Loucy (cell line): ENCODE data around the gene TBC1D3B.

Source experiments
- EZH2phosphoT487 ChIP-seq: fragments of 200-600 bp; IDR thresholded peaks from 2 replicates; pipeline ENCODE4 v1.6.1; 2018; ENCODE audit warnings: antibody characterized with exemption, mild to moderate bottlenecking, moderate library complexity, borderline replicate concordance
- TF ChIP-seq, protein P1 (sequence below): fragments of 200-600 bp; sonication (generic); conservative IDR thresholded peaks from 2 replicates; pipeline ENCODE4 v1.5.1; 2014; ENCODE audit warnings: mild to moderate bottlenecking, antibody characterized with exemption, low read length

DNA sequence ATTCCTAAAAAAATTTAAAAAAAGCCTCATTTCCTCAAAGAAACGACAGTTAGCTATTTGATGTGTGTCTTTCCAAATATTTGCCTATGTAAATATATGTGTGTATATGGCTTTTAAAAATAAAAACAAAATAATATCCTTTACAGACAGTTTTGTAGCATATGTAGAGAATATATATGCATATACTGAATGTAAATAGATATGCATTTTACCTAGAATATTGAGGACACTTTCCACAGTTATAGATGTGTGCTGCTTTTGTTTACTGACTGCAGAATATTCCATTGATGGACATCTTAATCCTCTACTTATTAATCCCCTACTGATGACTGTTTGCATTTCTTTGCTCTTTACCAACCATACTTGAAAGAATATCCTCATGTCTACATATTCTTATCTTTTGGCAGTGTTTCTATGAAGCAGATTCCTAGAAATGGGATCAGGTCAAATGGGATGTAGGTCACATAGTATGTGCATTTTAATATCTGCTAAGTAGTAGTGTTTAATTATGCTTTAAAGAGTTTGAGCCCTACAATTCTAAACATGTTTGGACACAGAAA, 16.9 kb upstream of the TBC1D3B start:
- TF ChIP-seq, protein P1, sequence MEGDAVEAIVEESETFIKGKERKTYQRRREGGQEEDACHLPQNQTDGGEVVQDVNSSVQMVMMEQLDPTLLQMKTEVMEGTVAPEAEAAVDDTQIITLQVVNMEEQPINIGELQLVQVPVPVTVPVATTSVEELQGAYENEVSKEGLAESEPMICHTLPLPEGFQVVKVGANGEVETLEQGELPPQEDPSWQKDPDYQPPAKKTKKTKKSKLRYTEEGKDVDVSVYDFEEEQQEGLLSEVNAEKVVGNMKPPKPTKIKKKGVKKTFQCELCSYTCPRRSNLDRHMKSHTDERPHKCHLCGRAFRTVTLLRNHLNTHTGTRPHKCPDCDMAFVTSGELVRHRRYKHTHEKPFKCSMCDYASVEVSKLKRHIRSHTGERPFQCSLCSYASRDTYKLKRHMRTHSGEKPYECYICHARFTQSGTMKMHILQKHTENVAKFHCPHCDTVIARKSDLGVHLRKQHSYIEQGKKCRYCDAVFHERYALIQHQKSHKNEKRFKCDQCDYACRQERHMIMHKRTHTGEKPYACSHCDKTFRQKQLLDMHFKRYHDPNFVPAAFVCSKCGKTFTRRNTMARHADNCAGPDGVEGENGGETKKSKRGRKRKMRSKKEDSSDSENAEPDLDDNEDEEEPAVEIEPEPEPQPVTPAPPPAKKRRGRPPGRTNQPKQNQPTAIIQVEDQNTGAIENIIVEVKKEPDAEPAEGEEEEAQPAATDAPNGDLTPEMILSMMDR: no peak
- no peak for TF ChIP-seq EZH2phosphoT487
